GM12874 (cell line): ENCODE results near the gene OGFR.

Experiments used
- TF ChIP-seq, protein P1 (sequence below): IDR thresholded peaks from 2 replicates; pipeline ENCODE4 v1.5.1; 2011; ENCODE audit warnings: low read depth, mild to moderate bottlenecking, control low read depth, low read length, moderate library complexity; ENCODE audit not compliant: insufficient read depth

The OGFR gene

DNA sequence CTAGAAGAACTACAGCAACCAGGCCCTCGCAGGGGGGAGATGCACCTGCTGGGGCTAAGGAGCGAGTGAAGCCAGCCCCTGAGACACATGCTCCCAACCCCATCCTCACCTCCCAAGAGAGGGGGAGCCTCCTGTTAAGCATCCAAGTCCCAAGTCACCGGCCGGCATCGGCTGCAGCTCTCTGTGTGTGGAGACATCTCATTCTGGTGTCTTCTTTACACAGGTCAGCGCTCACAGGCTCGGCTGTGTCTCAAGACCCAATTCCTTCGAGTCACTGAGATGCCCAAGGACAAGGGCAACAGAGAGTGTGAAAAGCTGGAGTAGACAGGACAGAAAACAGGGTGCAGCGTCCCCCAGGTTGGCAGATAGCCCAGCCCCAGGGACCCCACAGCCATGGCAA lies 29.4 kb upstream of the OGFR start:
- TF ChIP-seq, protein P1, sequence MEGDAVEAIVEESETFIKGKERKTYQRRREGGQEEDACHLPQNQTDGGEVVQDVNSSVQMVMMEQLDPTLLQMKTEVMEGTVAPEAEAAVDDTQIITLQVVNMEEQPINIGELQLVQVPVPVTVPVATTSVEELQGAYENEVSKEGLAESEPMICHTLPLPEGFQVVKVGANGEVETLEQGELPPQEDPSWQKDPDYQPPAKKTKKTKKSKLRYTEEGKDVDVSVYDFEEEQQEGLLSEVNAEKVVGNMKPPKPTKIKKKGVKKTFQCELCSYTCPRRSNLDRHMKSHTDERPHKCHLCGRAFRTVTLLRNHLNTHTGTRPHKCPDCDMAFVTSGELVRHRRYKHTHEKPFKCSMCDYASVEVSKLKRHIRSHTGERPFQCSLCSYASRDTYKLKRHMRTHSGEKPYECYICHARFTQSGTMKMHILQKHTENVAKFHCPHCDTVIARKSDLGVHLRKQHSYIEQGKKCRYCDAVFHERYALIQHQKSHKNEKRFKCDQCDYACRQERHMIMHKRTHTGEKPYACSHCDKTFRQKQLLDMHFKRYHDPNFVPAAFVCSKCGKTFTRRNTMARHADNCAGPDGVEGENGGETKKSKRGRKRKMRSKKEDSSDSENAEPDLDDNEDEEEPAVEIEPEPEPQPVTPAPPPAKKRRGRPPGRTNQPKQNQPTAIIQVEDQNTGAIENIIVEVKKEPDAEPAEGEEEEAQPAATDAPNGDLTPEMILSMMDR, result no peak

DNA sequence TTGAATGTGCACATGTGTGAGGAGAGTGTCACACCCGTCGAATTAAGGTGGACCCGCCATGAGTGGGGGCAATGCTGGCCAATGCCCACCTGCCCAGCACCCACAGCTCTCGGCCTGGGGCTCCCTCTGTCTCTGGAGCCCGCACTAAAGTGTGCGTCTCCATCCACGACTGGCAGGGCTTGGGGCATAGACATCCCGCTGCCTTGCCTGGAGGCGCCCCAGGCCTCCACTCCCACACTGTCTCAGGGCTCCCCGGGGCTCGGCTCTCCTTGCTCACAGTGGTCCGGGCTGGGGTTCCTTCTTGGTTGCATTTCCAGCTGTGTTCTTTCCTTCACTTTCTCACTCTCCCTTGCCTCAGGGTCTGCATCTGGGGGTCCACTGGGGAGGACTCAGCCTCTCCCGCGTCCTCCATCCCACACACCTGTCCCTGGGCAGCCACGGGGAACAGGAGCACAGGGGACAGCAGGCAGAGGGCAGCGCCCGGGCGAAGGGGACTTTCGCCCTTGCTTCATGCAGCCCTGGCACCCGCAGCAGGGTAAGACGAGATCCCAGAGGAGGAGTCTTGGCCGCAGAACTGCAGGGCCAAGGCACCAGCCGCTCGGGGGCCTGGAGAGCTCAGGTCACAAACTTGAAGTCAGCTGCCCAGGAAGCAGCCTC lies 28.5 kb upstream of the OGFR start:
- TF ChIP-seq, protein P1, result no peak

DNA sequence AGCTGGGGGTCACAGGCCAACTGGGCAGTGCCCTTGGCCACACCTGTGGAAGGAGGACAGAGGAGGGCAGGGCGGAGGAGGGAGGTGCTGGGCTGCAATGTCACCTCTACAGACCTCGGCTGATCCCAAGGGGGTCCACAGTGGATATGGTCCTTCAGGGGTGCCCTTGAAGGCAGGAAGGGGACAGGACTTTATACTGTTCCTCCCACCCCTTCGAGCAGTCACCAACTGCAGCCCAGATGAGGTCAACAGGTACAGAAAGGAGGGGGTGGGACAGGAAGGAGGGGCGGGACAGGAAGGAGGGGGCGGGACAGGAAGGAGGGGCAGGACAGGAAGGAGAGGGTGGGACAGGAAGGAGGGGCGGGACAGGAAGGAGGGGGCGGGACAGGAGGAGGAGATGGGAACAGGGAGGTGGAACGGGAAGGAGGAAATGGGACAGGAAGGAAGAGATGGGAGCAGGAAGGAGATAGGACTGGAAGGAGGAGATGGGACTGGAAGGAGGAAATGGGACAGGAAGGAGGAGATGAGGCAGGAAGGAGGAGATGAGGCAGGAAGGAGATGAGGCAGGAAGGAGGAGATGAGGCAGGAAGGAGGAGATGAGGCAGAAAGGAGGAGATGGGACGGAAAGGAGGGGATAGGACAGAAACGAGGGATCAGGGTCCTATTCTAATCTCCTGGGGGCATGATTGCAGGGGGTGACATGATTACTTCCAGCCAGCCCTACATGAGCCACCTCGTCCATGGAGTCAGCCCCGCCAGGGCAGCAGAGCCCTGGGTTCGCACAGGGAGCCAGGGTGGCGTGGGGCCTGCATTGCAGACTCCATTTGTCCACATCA lies 27.7 kb upstream of the OGFR start:
- TF ChIP-seq, protein P1, result no peak

DNA sequence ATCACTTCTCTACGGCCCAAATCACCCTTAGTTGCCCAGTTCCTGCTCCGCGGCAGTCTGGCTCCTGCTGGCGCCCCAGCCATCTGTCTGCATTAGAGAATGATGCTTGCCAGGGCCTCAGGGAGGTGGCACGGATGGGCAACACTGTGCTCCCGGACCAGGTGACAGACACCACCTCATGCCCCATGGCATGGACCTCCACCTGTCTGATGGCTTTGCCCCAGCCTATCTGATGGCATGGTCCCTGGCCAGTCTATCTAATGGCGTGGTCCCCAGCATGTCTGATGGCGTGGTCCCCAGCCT lies 27.2 kb upstream of the OGFR start:
- TF ChIP-seq, protein P1, result no peak

DNA sequence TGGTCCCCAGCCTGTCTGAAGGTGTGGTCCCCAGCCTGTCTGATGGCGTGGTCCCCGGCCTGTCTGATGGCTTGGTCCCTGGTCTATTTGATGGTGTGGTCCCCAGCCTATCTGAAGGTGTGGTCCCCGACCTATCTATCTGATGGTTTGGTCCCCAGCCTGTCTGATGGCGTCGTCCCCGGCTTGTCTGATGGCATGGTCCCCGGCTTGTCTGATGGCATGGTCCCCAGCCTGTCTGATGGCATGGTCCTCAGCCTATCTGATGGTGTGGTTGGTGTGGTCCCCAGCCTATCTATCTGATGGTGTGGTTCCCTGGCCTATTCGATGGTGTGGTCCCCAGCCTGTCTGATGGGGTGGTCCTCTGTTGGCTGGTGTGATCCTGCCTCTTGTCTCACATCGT lies 26.6 kb upstream of the OGFR start:
- TF ChIP-seq, protein P1, result no peak

DNA sequence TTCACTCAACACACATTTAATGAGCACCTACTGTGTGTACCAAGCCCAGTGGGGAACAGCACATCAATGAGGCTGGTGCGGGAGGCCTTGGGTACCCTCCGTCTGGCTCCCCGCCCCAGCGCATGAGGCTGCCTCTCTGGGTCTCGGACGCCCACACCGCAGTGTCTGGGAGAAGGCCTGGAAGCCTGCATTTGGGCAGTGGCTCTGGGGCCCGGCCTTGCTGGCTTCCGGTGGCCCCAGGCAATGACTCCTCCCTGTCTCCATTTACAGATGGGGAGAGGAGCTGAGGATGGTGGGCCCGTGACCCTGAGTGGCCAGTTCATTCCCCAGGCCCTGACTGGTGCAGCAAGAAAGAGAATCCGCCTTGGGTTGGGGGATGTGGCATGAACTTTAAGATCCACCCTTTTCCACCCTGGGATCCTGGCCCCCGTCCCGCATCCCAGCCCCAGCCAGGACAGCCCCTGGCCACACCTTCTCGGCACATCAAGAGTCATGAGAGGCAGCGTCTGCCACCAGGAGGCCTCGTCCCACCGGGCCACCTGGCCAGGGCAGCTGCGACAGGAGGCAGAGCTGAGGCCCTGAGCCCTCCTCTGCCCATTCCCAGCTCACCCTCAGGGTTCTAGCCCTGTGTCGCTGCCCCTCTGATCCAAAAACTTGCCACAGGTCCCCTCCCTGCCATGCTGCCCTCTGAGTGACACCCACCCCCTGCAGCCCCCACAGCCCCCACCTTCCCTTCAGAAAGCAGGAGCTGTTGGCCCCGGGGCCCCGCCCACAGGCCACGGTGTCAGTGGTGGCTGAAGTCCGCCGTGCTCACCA lies 25.8 kb upstream of the OGFR start:
- TF ChIP-seq, protein P1, result no peak

DNA sequence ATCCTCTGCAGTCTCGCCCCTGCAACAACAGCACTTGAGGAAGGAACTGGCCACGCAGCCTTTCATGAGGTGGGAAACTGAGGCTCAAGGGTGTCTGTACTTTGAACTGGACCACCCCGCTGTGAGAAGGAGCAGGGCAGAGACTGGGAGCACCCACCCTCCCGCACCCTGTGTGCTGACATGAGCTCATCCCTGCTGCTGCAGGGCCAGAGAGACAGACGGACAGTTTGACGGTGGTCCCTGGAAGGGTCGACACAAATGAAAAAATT lies 25.3 kb upstream of the OGFR start:
- TF ChIP-seq, protein P1, result no peak
